Heart right ventricle (tissue), 16 donors: ENCODE data around the gene TSHZ1. TPM values are rescaled to one million over a fixed set of nuclear protein-coding genes. Genes with fewer than 3 reads are reported as not detected.
A peak's percentile ranks its signal among the peaks of the same experiment; 100 is the strongest.

Experiments
- ATAC-seq, 8 donors: fragments of 200-7000 bp; cut with Tn5 transposase; one replicate each; pipeline ENCODE4 v1.9.1; 2020; ENCODE audit warnings: mild to moderate bottlenecking in 8 of 8, moderate library complexity in 8 of 8, moderate number of reproducible peaks in 1 of 8
- DNase-seq, 2 donors: peaks; one replicate each; pipeline ENCODE4 v3.0.0-alpha.2; 2020
- H3K27ac ChIP-seq, 10 donors: fragments of 200-600 bp; sonication (generic) in 2 of 10; one replicate each; pipeline versions ENCODE4 v1.5.0 to v1.8.0; 2020 to 2022; ENCODE audit warnings: mild to moderate bottlenecking in 3 of 10
- H3K27me3 ChIP-seq, 7 donors: fragments of 200-600 bp; one replicate each; pipeline ENCODE4 v1.8.0; 2021 to 2022; ENCODE audit warnings: mild to moderate bottlenecking in 2 of 7
- H3K36me3 ChIP-seq, 9 donors: fragments of 200-600 bp; sonication (generic) in 1 of 9; one replicate each; pipeline versions ENCODE4 v1.5.0 to v1.8.0; 2020 to 2022; ENCODE audit warnings: mild to moderate bottlenecking in 2 of 9
- H3K4me1 ChIP-seq, 9 donors: fragments of 200-600 bp; sonication (generic) in 1 of 9; one replicate each; pipeline versions ENCODE4 v1.5.0 to v1.8.0; 2020 to 2022; ENCODE audit warnings: mild to moderate bottlenecking in 4 of 9
- H3K4me3 ChIP-seq, 10 donors: fragments of 200-600 bp; sonication (generic) in 2 of 10; one replicate each; pipeline versions ENCODE4 v1.5.0 to v1.8.0; 2020 to 2022; ENCODE audit warnings: mild to moderate bottlenecking in 7 of 10, moderate library complexity in 2 of 10
- H3K9me3 ChIP-seq, 11 donors: fragments of 200-600 bp in 10 of 11; sonication (generic) in 2 of 11; one replicate each; pipeline versions ENCODE4 v1.5.0 to v1.8.0; 2013 to 2022; ENCODE audit warnings: mild to moderate bottlenecking in 2 of 11, control low read depth in 1 of 11, moderate library complexity in 1 of 11
- WGBS, 2 donors: extraction: QIAGEN DNeasy Blood & Tissue Kit; methylation state at CpG; one replicate each; pipeline ENCODE4 v1.1.7; 2013; ENCODE audit warnings: inconsistent platforms in 1 of 2; 5-methylcytosine and 5-hydroxymethylcytosine counted together
- intact Hi-C, 10 donors: fragments of 100-400 bp; cut with DNase I; formaldehyde crosslinking; loops; one replicate each; pipeline versions ENCODE4 v1.11.1 to v1.14.2; 2022
- polyA plus RNA-seq, 2 donors: library from polyadenylated mRNA; stranded (reverse); fragments of 200-250 nt; gene quantifications; one replicate each; pipeline ENCODE4 v1.2.3, GENCODE V29; 2013
- total RNA-seq, 10 donors: library from RNA; stranded (reverse); fragmentation: NEBNext Ultra II Directional in 3 of 10; extraction: Animal tissue kit (Norgen Biotek cat#: 25700) in 3 of 10; gene quantifications; one replicate each; pipeline versions ENCODE4 v1.2.1 to v1.2.4, GENCODE V29; 2021 to 2023
- TF ChIP-seq, protein P1 (sequence below), 9 donors: fragments of 200-600 bp; sonication (generic) in 2 of 9; IDR thresholded peaks; one replicate each; pipeline versions ENCODE4 v1.5.0 to v1.8.0; 2021 to 2022; ENCODE audit warnings: antibody characterized with exemption in 9 of 9, mild to moderate bottlenecking in 5 of 9, moderate library complexity in 1 of 9
- donor health status: Arrhythmogenic right ventricular cardiomyopathy.
- donor health status: ischemic (EF 13 %, LVEDD 7.1; RV severe dilation, severe dysfunction).
- donor health status: healthy with polysubstance abuse.
- donor health status: DM: no; HTN: yes; CAD: no.
- donor health status: DM: no; HTN: no; CAD: no.
- donor health status: ischemic (EF 25% LVEDD 6.9; RV normal size, moderate dysfunction).
- donor health status: ischemic (EF 25% LVEDD 5.7; RV mildly dilated, moderate dysfunction).
- donor health status: healthy.
- donor health status: DM: yes; HTN: yes; CAD: no.
- donor health status: Ischemic cardiomyopathy.
- donor health status: ischemic (EF 35%, LVEDD 5.7; RV mildly dilated, moderate dysfunction).
- donor health status: nonischemic (EF 11% LVEDD 7.7; RV severe dilation, severe dysfunction).
- donor health status: DM: yes; HTN: yes; CAD: no.
- donor health status: PGD.
- donor health status: ischemic (EF 29% LVEDD 5.4; RV normal size, mild dysfunction).
- donor health status: nonischemic (EF 23%, LVEDD 6.1; RV moderate dilation, normal function).

The TSHZ1 gene
- total and polyA plus RNA-seq, 12 donors, result 4.8 to 22.9 (median 17.6) TPM

DNA sequence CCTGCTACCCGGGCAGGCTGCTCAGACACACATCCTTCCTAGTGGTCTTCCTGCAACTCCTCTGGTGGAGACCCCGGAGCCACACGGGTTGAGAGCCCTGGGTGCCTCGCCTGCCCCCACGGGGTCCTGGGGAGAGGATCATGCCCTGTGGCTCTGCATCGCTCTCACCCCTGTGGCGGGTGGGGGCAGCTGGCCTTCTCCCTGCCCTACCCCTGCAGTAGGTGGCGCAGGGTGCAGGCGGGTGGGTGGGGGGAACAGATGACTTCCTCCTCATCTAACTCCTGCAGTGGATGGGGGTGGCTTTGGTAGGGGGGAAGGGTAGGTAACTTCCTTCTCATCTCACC, 38.5 kb downstream of the TSHZ1 start:
- DNase-seq (no peak), ATAC-seq (peak in 1 of 8 donors; percentile 33)
- H3K9me3 ChIP-seq, result no peaks in the 10 kb centered on the region
- no peaks in the 10 kb centered on the region for H3K36me3 ChIP-seq
- TF ChIP-seq, protein P1, sequence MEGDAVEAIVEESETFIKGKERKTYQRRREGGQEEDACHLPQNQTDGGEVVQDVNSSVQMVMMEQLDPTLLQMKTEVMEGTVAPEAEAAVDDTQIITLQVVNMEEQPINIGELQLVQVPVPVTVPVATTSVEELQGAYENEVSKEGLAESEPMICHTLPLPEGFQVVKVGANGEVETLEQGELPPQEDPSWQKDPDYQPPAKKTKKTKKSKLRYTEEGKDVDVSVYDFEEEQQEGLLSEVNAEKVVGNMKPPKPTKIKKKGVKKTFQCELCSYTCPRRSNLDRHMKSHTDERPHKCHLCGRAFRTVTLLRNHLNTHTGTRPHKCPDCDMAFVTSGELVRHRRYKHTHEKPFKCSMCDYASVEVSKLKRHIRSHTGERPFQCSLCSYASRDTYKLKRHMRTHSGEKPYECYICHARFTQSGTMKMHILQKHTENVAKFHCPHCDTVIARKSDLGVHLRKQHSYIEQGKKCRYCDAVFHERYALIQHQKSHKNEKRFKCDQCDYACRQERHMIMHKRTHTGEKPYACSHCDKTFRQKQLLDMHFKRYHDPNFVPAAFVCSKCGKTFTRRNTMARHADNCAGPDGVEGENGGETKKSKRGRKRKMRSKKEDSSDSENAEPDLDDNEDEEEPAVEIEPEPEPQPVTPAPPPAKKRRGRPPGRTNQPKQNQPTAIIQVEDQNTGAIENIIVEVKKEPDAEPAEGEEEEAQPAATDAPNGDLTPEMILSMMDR (IDR thresholded peaks at IDR 0.05), result no peak
- peaks cover 4 to 76% (median 48%) of the 10 kb centered on the region in 9 donors for H3K4me1 ChIP-seq
- H3K27me3 ChIP-seq, result no peaks in the 10 kb centered on the region
- whole genome bisulfite sequencing, 2 donors, result 93 to 94% methylated on average over 9 of the region's 9 CpGs
- intact Hi-C loops, result loop anchor here in 5 of 10 donors (5.0 kb wide), 1 partner anchor 37 kb away; the partner anchor contains the start of gene TSHZ1 (in 5 of the 5)
- H3K27ac ChIP-seq, result peak overlapping the region in 6 of 10 donors; percentile 60 to 85 (median 84)
- H3K4me3 ChIP-seq, result no peak overlapping the region

DNA sequence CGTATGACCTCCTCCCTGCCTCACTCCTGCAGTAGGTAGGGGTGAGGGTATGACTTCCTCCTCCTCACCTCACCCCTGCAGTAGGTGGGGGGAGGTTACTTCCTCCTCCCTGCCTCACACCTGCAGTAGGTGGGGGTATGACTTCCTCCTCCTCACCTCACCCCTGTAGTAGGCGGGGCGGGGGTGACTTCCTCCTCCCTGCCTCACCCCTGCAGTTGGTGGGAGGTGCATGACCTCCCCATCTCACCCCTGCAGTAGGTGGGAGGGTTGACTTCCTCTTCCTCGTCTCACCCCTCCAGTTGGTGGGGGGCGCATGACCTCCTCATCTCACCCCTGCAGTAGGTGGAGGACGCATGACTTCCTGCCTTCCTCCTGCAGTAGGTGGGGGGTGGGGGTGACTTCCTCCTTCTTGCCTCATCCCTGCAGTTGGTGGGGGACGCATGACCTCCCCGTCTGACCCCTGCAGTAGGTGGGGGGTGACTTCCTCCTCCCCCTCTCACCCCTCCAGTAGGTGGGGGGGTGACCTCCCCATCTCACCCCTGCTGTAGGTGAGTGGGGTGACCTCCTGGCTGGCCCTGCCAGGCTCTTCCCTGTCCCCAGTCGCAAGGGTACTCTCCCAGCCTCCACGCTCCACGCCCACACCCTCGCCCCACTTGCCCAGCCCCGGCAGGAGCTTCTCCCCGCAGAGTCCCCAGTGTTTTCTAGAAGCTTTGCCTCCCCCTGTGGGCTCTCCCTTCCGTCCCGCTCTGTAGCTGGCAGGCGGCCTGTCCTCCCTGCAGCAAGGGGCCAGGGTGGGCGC, 39.3 kb downstream of the TSHZ1 start:
- no peak for DNase-seq
- no peaks in the 10 kb centered on the region for H3K27me3 ChIP-seq
- peaks cover 4 to 77% (median 52%) of the 10 kb centered on the region in 9 donors for H3K4me1 ChIP-seq
- intact Hi-C loops, result loop anchor here in 5 of 10 donors (5.0 to 10.0 kb wide), 2 partner anchors 38 to 65 kb away; partner anchors contain the start of gene TSHZ1 (in 5 of the 5)
- peak overlapping the region in 3 of 10 donors; percentile 11 to 21 (median 19) for H3K27ac ChIP-seq
- peak in 1 of 8 donors; percentile 44 for ATAC-seq
- TF ChIP-seq, protein P1 (IDR thresholded peaks at IDR 0.05), result no peak
- H3K4me3 ChIP-seq, result no peak overlapping the region
- H3K36me3 ChIP-seq, result no peaks in the 10 kb centered on the region
- H3K9me3 ChIP-seq, result no peaks in the 10 kb centered on the region
- 85 to 90% methylated on average over 18 of the region's 18 CpGs for WGBS, 2 donors

DNA sequence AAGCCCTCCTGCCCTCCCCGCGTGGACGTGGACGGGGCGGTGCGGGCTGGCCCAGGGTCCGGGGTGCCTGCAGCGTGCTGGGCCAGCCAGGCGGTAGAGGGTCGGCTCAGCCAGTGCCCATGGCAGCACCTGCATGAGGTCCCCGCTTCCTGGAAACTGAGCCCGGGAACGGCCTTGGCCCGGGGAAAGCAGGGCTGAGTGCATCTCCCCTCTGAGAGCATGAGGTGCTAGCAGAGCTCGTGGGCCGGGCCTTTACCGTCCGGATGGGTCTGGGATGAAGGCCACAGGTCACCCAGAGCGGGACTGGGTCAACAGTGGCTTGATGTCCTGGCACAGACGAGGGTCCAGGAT, 39.8 kb downstream of the TSHZ1 start:
- Histone ChIP-seq H3K4me3 (no peak overlapping the region), H3K36me3 (no peaks in the 10 kb centered on the region), H3K27ac (peak overlapping the region in 2 of 10 donors; percentile 8 to 21), H3K27me3 (no peaks in the 10 kb centered on the region), H3K4me1 (peaks cover 4 to 77% (median 52%) of the 10 kb centered on the region in 9 donors), H3K9me3 (no peaks in the 10 kb centered on the region)
- ATAC-seq (peak in 2 of 8 donors; percentile 9 to 65), DNase-seq (peak in 1 of 2 donors; percentile 24)
- TF ChIP-seq, protein P1 (IDR thresholded peaks at IDR 0.05), result no peak
- intact Hi-C loops, result loop anchor here in 1 of 10 donors (10.0 kb wide), 1 partner anchor 64 kb away; no protein-coding TSS in a partner anchor
- WGBS, 2 donors, result 85 to 91% methylated on average over 20 of the region's 20 CpGs

DNA sequence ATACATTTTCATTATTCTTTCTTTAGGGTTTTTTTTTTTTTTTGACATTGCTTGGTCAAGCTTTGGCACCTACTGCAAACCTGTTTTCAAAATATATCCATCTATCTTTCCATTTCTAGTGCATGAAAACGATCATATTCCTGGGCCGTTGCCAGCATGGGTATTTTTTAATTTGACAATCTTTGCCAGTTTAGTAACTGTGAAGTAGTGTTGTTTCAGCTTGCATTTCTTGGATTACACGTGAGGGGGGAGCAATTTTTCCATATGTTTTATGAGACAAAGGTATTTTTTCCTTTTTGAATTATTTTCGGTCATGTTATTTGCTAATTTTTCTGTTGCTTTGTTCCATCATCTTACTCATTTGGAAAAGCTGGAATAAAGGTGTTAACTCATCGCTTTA, 40.9 kb downstream of the TSHZ1 start:
- H3K27me3 ChIP-seq, result no peaks in the 10 kb centered on the region
- no peaks in the 10 kb centered on the region for H3K36me3 ChIP-seq
- H3K27ac ChIP-seq, result peak overlapping the region in 2 of 10 donors; percentile 0 to 52
- H3K4me3 ChIP-seq, result no peak overlapping the region
- ATAC-seq, result no peak
- intact Hi-C loops, result loop anchor here in 1 of 10 donors (10.0 kb wide), 1 partner anchor 63 kb away; no protein-coding TSS in a partner anchor
- no peaks in the 10 kb centered on the region for H3K9me3 ChIP-seq
- WGBS, 2 donors, result 67 to 79% methylated on average over 5 of the region's 5 CpGs
- TF ChIP-seq, protein P1 (IDR thresholded peaks at IDR 0.05), result no peak
- no peak for DNase-seq
- H3K4me1 ChIP-seq, result peaks cover 0 to 78% (median 56%) of the 10 kb centered on the region in 9 donors
